GM12878 (cell line): ENCODE measurements around the gene PRMT2. TPM values are rescaled to one million over a fixed set of nuclear protein-coding genes. Genes with fewer than 3 reads are reported as not detected.
A peak's percentile ranks its signal among the peaks of the same experiment; 100 is the strongest.

Source experiments
- ATAC-seq: fragments of 200-7000 bp; cut with Tn5 transposase; 3 replicates; pipeline ENCODE4 v1.9.1; 2020; ENCODE audit warnings: mild to moderate bottlenecking, moderate library complexity
- BruUV-seq: library from RNA; stranded (reverse); fragments of 400-500 nt; replicated peaks from 2 replicates; lab custom pipeline; 2021; lab: Mats Ljungman, UMichigan
- CTCF ChIA-PET: fragments of 300-600 bp; sonication (Branson Sonifier 250); formaldehyde crosslinking; extraction: SDS; loops from one replicate; lab custom pipeline; 2021; ENCODE audit warnings: inconsistent platforms; lab: Yijun Ruan, JAX
- POLR2A ChIA-PET: fragments of 350-600 bp; formaldehyde crosslinking; extraction: SDS; loops from one replicate; lab custom pipeline; 2021; ENCODE audit warnings: inconsistent platforms; lab: Charles Lee
- RAD21 ChIA-PET: fragments of 300-600 bp; sonication (Branson Sonifier 250); formaldehyde crosslinking; loops from one replicate; lab custom pipeline; 2023; ENCODE audit warnings: antibody characterized with exemption; ENCODE audit not compliant: unreplicated experiment; lab: Charles Lee
- SMC1A ChIA-PET: fragments of 300-600 bp; sonication (Branson Sonifier 250); formaldehyde crosslinking; loops from one replicate; lab custom pipeline; 2023; ENCODE audit not compliant: unreplicated experiment, uncharacterized antibody; lab: Charles Lee
- DNase-seq: peaks from one replicate; pipeline ENCODE4 v3.0.0-alpha.2; 2011; ENCODE audit warnings: low read depth, low spot score
- FAIRE-seq: peaks from 3 replicates; lab custom pipeline; 2011; peaks lifted over from hg19 to GRCh38; lab: Jason Lieb, UNC
- H2AFZ ChIP-seq: 2 replicates; pipeline ENCODE4 v1.6.0; 2011; ENCODE audit warnings: low read depth, low read length, control low read depth; ENCODE audit not compliant: control insufficient read depth
- H3K27ac ChIP-seq: 2 replicates; pipeline ENCODE4 v1.5.1; 2011; ENCODE audit warnings: control low read depth; ENCODE audit not compliant: control insufficient read depth, insufficient read depth
- H3K27me3 ChIP-seq, 2 experiments: replicated peaks in 1 of 2; 2 replicates each; pipeline versions ENCODE4 v1.6.0 to v1.6.1; 2011; ENCODE audit warnings: low read length in 1 of 2; ENCODE audit not compliant: control insufficient read depth in 2 of 2, insufficient read depth in 2 of 2
- H3K36me3 ChIP-seq, 2 experiments: 2 replicates each; pipeline ENCODE4 v1.5.1; 2011; ENCODE audit warnings: low read length in 1 of 2; ENCODE audit not compliant: control insufficient read depth in 2 of 2, insufficient read depth in 2 of 2
- H3K4me1 ChIP-seq: 2 replicates; pipeline ENCODE4 v1.6.1; 2011; ENCODE audit warnings: mild to moderate bottlenecking, low read length, moderate library complexity, mixed read lengths; ENCODE audit not compliant: control insufficient read depth, insufficient read depth
- H3K4me2 ChIP-seq: 2 replicates; pipeline ENCODE4 v1.6.0; 2011; ENCODE audit warnings: control low read depth; ENCODE audit not compliant: control insufficient read depth, insufficient read depth
- H3K4me3 ChIP-seq: fragments of 200-600 bp; sonication (generic); 2 replicates; pipeline ENCODE4 v1.5.1; 2016
- H3K79me2 ChIP-seq: 2 replicates; pipeline ENCODE4 v1.6.0; 2011; ENCODE audit warnings: low read length; ENCODE audit not compliant: control insufficient read depth, insufficient read depth
- H3K9ac ChIP-seq: 2 replicates; pipeline ENCODE4 v1.8.0; 2011; ENCODE audit warnings: low read length, control low read depth, mixed read lengths; ENCODE audit not compliant: control insufficient read depth, insufficient read depth
- H3K9me3 ChIP-seq: replicated peaks from 3 replicates; pipeline ENCODE4 v1.5.1; 2011; ENCODE audit warnings: mild to moderate bottlenecking, low read length; ENCODE audit not compliant: control insufficient read depth, insufficient read depth
- H4K20me1 ChIP-seq: 2 replicates; pipeline ENCODE4 v1.6.0; 2011; ENCODE audit not compliant: control insufficient read depth, insufficient read depth
- BMI1 ChIP-seq: fragments of 450-650 bp; IDR thresholded peaks from 2 replicates; pipeline ENCODE4 v1.6.1; 2016; ENCODE audit warnings: mild to moderate bottlenecking, moderate library complexity, borderline replicate concordance
- CTCF ChIP-seq, 3 experiments: IDR thresholded peaks in 2 of 3; conservative IDR thresholded peaks in 1 of 3; 2 replicates each; pipeline ENCODE4 v1.5.1; 2011; ENCODE audit warnings: low read depth in 3 of 3, low read length in 3 of 3, mild to moderate bottlenecking in 3 of 3, control low read depth in 2 of 3, moderate library complexity in 2 of 3, inconsistent platforms in 1 of 3, mixed read lengths in 1 of 3; ENCODE audit not compliant: control insufficient read depth in 2 of 3, insufficient read depth in 1 of 3; ENCODE audit errors: extremely low read depth in 1 of 3
- EED ChIP-seq: sonication (generic); IDR thresholded peaks from 2 replicates; pipeline ENCODE4 v1.6.1; 2016; ENCODE audit warnings: antibody characterized with exemption, low read depth
- ESRRA ChIP-seq: IDR thresholded peaks from 2 replicates; pipeline ENCODE4 v1.6.1; 2012; ENCODE audit warnings: mild to moderate bottlenecking, low read length, improper control_type of control experiment
- HCFC1 ChIP-seq: fragments of 150-350 bp; IDR thresholded peaks from 2 replicates; pipeline ENCODE4 v1.6.1; 2014; ENCODE audit warnings: low read length
- IRF3 ChIP-seq: fragments of 450-650 bp; IDR thresholded peaks from 2 replicates; pipeline ENCODE4 v1.6.1; 2014; ENCODE audit warnings: mild to moderate bottlenecking
- JUNB ChIP-seq: IDR thresholded peaks from 2 replicates; pipeline ENCODE4 v1.6.1; 2016; ENCODE audit warnings: antibody characterized with exemption, mild to moderate bottlenecking
- LARP7 ChIP-seq: fragments of 450-650 bp; IDR thresholded peaks from 2 replicates; pipeline ENCODE4 v1.6.1; 2017; ENCODE audit warnings: mild to moderate bottlenecking
- MXI1 ChIP-seq: fragments of 150-350 bp; IDR thresholded peaks from 2 replicates; pipeline ENCODE4 v1.6.1; 2011; ENCODE audit warnings: low read depth, mild to moderate bottlenecking, inconsistent platforms, low read length, improper control_type of control experiment
- PAX5 ChIP-seq: IDR thresholded peaks from 2 replicates; pipeline ENCODE4 v1.6.1; 2011; ENCODE audit warnings: low read depth, low read length, borderline replicate concordance
- POU2F2 ChIP-seq: IDR thresholded peaks from 3 replicates; pipeline ENCODE4 v1.6.1; 2011; ENCODE audit warnings: low read depth, mild to moderate bottlenecking, low read length, borderline replicate concordance
- ZNF24 ChIP-seq: fragments of 450-650 bp; IDR thresholded peaks from 2 replicates; pipeline ENCODE4 v1.6.1; 2017; ENCODE audit warnings: antibody characterized with exemption, mild to moderate bottlenecking
- WGBS: methylation state at CpG from one replicate; pipeline ENCODE4 v1.1.6; 2016; ENCODE audit warnings: low lambda C conversion rate; ENCODE audit not compliant: insufficient replicate concordance, insufficient coverage; ENCODE audit errors: missing lambda C conversion rate; 5-methylcytosine and 5-hydroxymethylcytosine counted together
- in situ Hi-C: fragments of 300-500 bp; cut with MboI; formaldehyde crosslinking; loops from 9 replicates; pipeline ENCODE4 v1.14.3; 2018; ENCODE audit warnings: mixed read lengths
- intact Hi-C: fragments of 100-400 bp; cut with micrococcal nuclease; formaldehyde crosslinking; loops from one replicate; pipeline ENCODE4 v1.14.2; 2022; ENCODE audit not compliant: unreplicated experiment
- polyA plus RNA-seq, 11 experiments: library from polyadenylated mRNA; depleted of rRNA in 4 of 11; unstranded in 6 of 11; stranded (reverse) in 5 of 11; fragments of >200 nt; fragmentation: Nextera tagmentation in 4 of 11; fragmentation: Illumina TruSeq in 1 of 11; extraction: Ambion mirVana in 4 of 11; extraction: Trizol in 1 of 11; gene quantifications; 1 replicate in 1 of 11; 2 replicates in 10 of 11; pipeline versions ENCODE4 v1.2.1 to v1.2.3, GENCODE V29; 2011 to 2016; ENCODE audit warnings: inconsistent platforms in 2 of 11, missing spikeins in 2 of 11, low read depth in 1 of 11
- total RNA-seq, 4 experiments: library from RNA; depleted of rRNA in 3 of 4; stranded (reverse); fragments of >200 nt in 3 of 4; fragmentation: Illumina TruSeq in 1 of 4; extraction: Trizol in 1 of 4; gene quantifications; 2 replicates each; pipeline versions ENCODE4 v1.2.1 to v1.2.3, GENCODE V29; 2013 to 2021

The PRMT2 gene
- total and polyA plus RNA-seq, 10 of the 15 experiments (the other 5 are each of a cell fraction or from before 2014, with no cell fraction given): 16.1 to 48.6 (median 36.2) TPM

DNA sequence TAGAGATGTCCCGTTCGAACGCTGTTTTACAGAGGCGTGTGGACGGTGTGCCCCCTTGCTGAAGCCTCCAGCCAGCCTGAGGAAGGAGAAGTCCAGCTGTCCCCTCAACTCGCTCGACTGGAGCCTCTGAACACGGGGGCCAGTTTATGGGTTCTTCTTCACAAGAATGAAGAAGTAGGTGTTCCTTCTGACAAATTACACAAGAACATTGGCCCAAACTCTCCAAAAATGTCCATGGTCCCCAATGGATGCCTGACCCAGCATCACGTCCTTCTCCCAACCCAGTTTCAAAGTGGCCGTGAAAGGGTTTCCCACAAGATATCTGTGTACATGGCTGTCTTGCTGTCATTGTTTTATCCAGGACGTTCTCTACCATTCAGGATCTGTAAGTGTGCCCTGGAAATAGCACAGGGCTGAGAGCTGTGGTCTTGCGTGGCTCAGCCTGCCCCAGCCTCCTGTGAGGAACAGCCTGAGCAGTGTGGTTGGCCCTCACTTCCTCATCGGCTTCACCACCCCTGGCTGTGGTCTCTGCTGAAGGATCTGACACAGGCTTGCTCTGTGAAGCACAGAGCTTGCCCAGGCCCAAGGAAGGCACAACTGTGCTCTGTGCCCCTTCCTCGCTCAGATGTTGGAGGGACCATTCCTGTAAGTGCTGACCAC, 29.6 kb upstream of the PRMT2 start (continued):
- TF ChIP-seq IRF3 (no peak), PAX5 (0 out of 2 replicates have a peak, but pooled peaks have one; percentile 17), BMI1 (no peak), ESRRA (no peak)

- CTCF ChIA-PET: no interaction called here
- intact Hi-C loops: no loop called here
Observed at GRCh38 chr21:46606427-46606813, 29.1 kb upstream of the PRMT2 start.

More at GRCh38 chr21:46606427-46606813, 29.1 kb upstream of the PRMT2 start:
- ChIA-PET SMC1A (no interaction called here), POLR2A (interaction anchor here (1.1 to 1.2 kb wide), 2 partner anchors 13 to 86 kb away, joined by 3 read pairs; no protein-coding TSS in a partner anchor), RAD21 (no interaction called here)
- peak overlapping the region; percentile 29; the same call in 1 of the 2 replicates for H3K9ac ChIP-seq
- no peak for DNase-seq
- FAIRE-seq: no peak
- WGBS: 45% methylated on average over 7 of the region's 7 CpGs
- H3K4me2 ChIP-seq: peak overlapping the region; percentile 52
- no peaks in the 10 kb centered on the region; the same call in 2 of the 3 replicates for H3K9me3 ChIP-seq
- BruUV-seq: no TSS peak
- H2AFZ ChIP-seq: peak overlapping the region; percentile 42
- no peak for TF ChIP-seq HCFC1
- no peak for TF ChIP-seq LARP7
- no peak for TF ChIP-seq ZNF24
- no peak for TF ChIP-seq POU2F2
- no peak for TF ChIP-seq JUNB
- TF ChIP-seq MXI1: no peak
- TF ChIP-seq CTCF (IDR thresholded peaks at IDR 0.05 in 2 of 3, conservative IDR thresholded peaks at IDR 0.05 in 1 of 3; ENCODE audit: control insufficient read depth in 2 of 3, extremely low read depth in 1 of 3, insufficient read depth in 1 of 3, low read depth in 3 of 3, low read length in 3 of 3): no peak
- TF ChIP-seq EED: 0 out of 2 replicates have a peak, but pooled peaks have one; percentile 34
- ATAC-seq: no peak
- H3K4me3 ChIP-seq: no peak overlapping the region
- H4K20me1 ChIP-seq: no peaks in the 10 kb centered on the region
- in situ Hi-C loops: no loop called here
- H3K79me2 ChIP-seq: no peaks in the 10 kb centered on the region
- peaks cover 49% of the 10 kb centered on the region for H3K4me1 ChIP-seq
- no peaks in the 10 kb centered on the region for H3K36me3 ChIP-seq
- H3K27ac ChIP-seq: peak overlapping the region; percentile 21
- H3K27me3 ChIP-seq: no peaks in the 10 kb centered on the region
